PC-3 (cell line): ENCODE measurements around the gene POTED. TPM values are rescaled to one million over a fixed set of nuclear protein-coding genes. Genes with fewer than 3 reads are reported as not detected.
"Not testable (repeated sequence)": the region's sequence is repeated elsewhere in the genome, so short reads cannot be mapped to it uniquely, and the experiment has no call there.

Experiments
- ATAC-seq: fragments of 200-7000 bp; cut with Tn5 transposase; 2 replicates; pipeline ENCODE4 v1.9.1; 2020; ENCODE audit warnings: mild to moderate bottlenecking, moderate library complexity
- Bru-seq: library from RNA; stranded (reverse); fragments of 400-500 nt; gene quantifications from one replicate; lab custom pipeline; 2021; lab: Mats Ljungman, UMichigan
- BruChase-seq, 2 experiments: library from RNA; stranded (reverse); fragments of 400-500 nt; gene quantifications; one replicate each; lab custom pipeline; 2021; lab: Mats Ljungman, UMichigan
- BruUV-seq: library from RNA; stranded (reverse); fragments of 400-500 nt; replicated peaks from 2 replicates; lab custom pipeline; 2021; lab: Mats Ljungman, UMichigan
- CTCF ChIA-PET: fragments of 300-600 bp; sonication (Branson Sonifier 250); formaldehyde crosslinking; loops from one replicate; lab custom pipeline; 2022; ENCODE audit warnings: antibody characterized with exemption; lab: Charles Lee
- POLR2A ChIA-PET: fragments of 300-600 bp; sonication (Branson Sonifier 250); formaldehyde crosslinking; loops from one replicate; lab custom pipeline; 2022; ENCODE audit warnings: antibody characterized with exemption; ENCODE audit not compliant: unreplicated experiment; lab: Charles Lee
- DNase-seq: peaks from one replicate; pipeline ENCODE4 v3.0.0-alpha.2; 2015
- H2AFZ ChIP-seq: fragments of 300-600 bp; sonication (generic); 2 replicates; pipeline ENCODE4 v1.6.0; 2016; ENCODE audit warnings: antibody characterized with exemption, low read length
- H3F3A ChIP-seq: fragments of 300-600 bp; sonication (generic); one replicate; pipeline ENCODE4 v1.6.0; 2017; ENCODE audit warnings: antibody characterized with exemption, low read length, control low read depth, mild to moderate bottlenecking; ENCODE audit not compliant: unreplicated experiment
- H3K27ac ChIP-seq: fragments of 300-600 bp; sonication (generic); 2 replicates; pipeline ENCODE4 v1.5.1; 2016; ENCODE audit warnings: mild to moderate bottlenecking, low read length
- H3K27me3 ChIP-seq: fragments of 300-600 bp; sonication (generic); 2 replicates; pipeline ENCODE4 v1.6.1; 2016; ENCODE audit warnings: low read length, mixed read lengths
- H3K36me3 ChIP-seq: fragments of 300-600 bp; sonication (generic); 2 replicates; pipeline ENCODE4 v1.6.1; 2016; ENCODE audit warnings: low read depth, mixed run types, low read length, mixed read lengths
- H3K4me1 ChIP-seq: fragments of 300-600 bp; sonication (generic); 2 replicates; pipeline ENCODE4 v1.5.1; 2016; ENCODE audit warnings: low read length; ENCODE audit not compliant: insufficient read depth
- H3K4me2 ChIP-seq: fragments of 300-600 bp; sonication (generic); 2 replicates; pipeline ENCODE4 v1.6.0; 2016; ENCODE audit warnings: low read length
- H3K4me3 ChIP-seq: fragments of 300-600 bp; sonication (generic); 2 replicates; pipeline ENCODE4 v1.5.1; 2016; ENCODE audit warnings: mild to moderate bottlenecking, low read length, mixed read lengths
- H3K79me2 ChIP-seq: fragments of 300-600 bp; sonication (generic); 2 replicates; pipeline ENCODE4 v1.6.1; 2017; ENCODE audit warnings: low read length, mixed read lengths
- H3K9ac ChIP-seq: fragments of 300-600 bp; sonication (generic); 2 replicates; pipeline ENCODE4 v1.6.0; 2016; ENCODE audit warnings: mild to moderate bottlenecking, low read length
- H3K9me2 ChIP-seq: fragments of 300-600 bp; sonication (generic); replicated peaks from 2 replicates; pipeline ENCODE4 v1.6.1; 2016; ENCODE audit warnings: mixed run types, low read length, mixed read lengths
- H3K9me3 ChIP-seq: fragments of 300-600 bp; sonication (generic); 2 replicates; pipeline ENCODE4 v1.6.1; 2016; ENCODE audit warnings: low read length, mixed read lengths
- H4K20me1 ChIP-seq: fragments of 300-600 bp; sonication (generic); 2 replicates; pipeline ENCODE4 v1.6.1; 2016; ENCODE audit warnings: low read length, mixed read lengths
- intact Hi-C: fragments of 100-400 bp; cut with micrococcal nuclease; formaldehyde crosslinking; loops from 2 replicates; pipeline ENCODE4 v1.9.0; 2023
- long read RNA-seq: library from polyadenylated mRNA; unstranded; transcript quantifications from one replicate; pipeline ENCODE4 v2.0.0, GENCODE V29; 2021; ENCODE audit not compliant: unreplicated experiment
- microRNA-seq: library from miRNA; unstranded; fragments of <30 nt; microRNA quantifications from one replicate; pipeline ENCODE4 v1.1.0, GENCODE V29; 2020; ENCODE audit not compliant: unreplicated experiment
- total RNA-seq: library from RNA; depleted of rRNA; stranded (reverse); fragments of >200 nt; gene quantifications from 2 replicates; pipeline ENCODE4 v1.2.3, GENCODE V29; 2014; rRNA removed

The POTED gene
- total RNA-seq (not detected in 2 replicates), Bru-seq, nascent RNA (not detected), BruChase-seq, experiment 1, labeled RNA remaining after a 6-hour chase (percentile 8 among the genes with signal in this experiment), BruChase-seq, experiment 2, labeled RNA remaining after a 2-hour chase (not detected)
- long read RNA-seq: 0 reads

- intact Hi-C loops, H3K36me3 ChIP-seq, H3K27ac ChIP-seq, H3K4me2 ChIP-seq, H3K9me2 ChIP-seq, H3F3A ChIP-seq, H3K4me1 ChIP-seq, H2AFZ ChIP-seq, POLR2A ChIA-PET, H3K79me2 ChIP-seq, H3K4me3 ChIP-seq, H3K9ac ChIP-seq, CTCF ChIA-PET, DNase-seq, H4K20me1 ChIP-seq, ATAC-seq, H3K9me3 ChIP-seq, H3K27me3 ChIP-seq, BruUV-seq: not testable (repeated sequence)
Measured at GRCh38 chr21:13609477-13609876, at the start of gene POTED. POTED (plus strand) TSS chr21:13609777; CDS start chr21:13610229, 452 bp downstream.

GRCh38 chr21:13650101-13650500, 40.5 kb downstream of the POTED start:
- H3K9me2 ChIP-seq, H3K27ac ChIP-seq, CTCF ChIA-PET, intact Hi-C loops, H3K4me3 ChIP-seq, POLR2A ChIA-PET, ATAC-seq, DNase-seq, H3K9me3 ChIP-seq, BruUV-seq, H3K4me1 ChIP-seq, H3F3A ChIP-seq, H3K79me2 ChIP-seq, H2AFZ ChIP-seq, H3K27me3 ChIP-seq, H3K36me3 ChIP-seq, H4K20me1 ChIP-seq, H3K9ac ChIP-seq, H3K4me2 ChIP-seq: not testable (repeated sequence)

- POLR2A ChIA-PET, intact Hi-C loops, H3K4me3 ChIP-seq, H3K27ac ChIP-seq, ATAC-seq, H3K9me3 ChIP-seq, H3K4me1 ChIP-seq, H3K9ac ChIP-seq, H4K20me1 ChIP-seq, H3K27me3 ChIP-seq, DNase-seq, H2AFZ ChIP-seq, H3F3A ChIP-seq, BruUV-seq, H3K36me3 ChIP-seq, H3K4me2 ChIP-seq, H3K9me2 ChIP-seq, H3K79me2 ChIP-seq, CTCF ChIA-PET: not testable (repeated sequence)
Measured at GRCh38 chr21:13651746-13652145, 42.2 kb downstream of the POTED start.

Small RNAs within 50 kb of the gene (microRNA-seq; reads per million reads assigned to microRNA genes)
- gene MIR3118-1: not detected
